Mesenchymal stem cell (in vitro differentiated cells and primary cell): Measurements from ENCODE around the gene FUT9.

Experiments used
- DNase-seq: peaks from one replicate; pipeline ENCODE4 v3.0.0-alpha.2; 2013
- H2AFZ ChIP-seq: one replicate; pipeline ENCODE4 v1.6.1; 2013; ENCODE audit warnings: low read depth, mild to moderate bottlenecking, control low read depth, inconsistent platforms, low read length, moderate library complexity
- H2AK5ac ChIP-seq: 2 replicates; pipeline ENCODE4 v1.6.1; 2013; ENCODE audit warnings: low read length, moderate library complexity, mild to moderate bottlenecking, inconsistent platforms; ENCODE audit not compliant: severe bottlenecking
- H2BK120ac ChIP-seq: one replicate; pipeline ENCODE4 v1.6.1; 2013; ENCODE audit warnings: low read depth, mild to moderate bottlenecking, inconsistent platforms, low read length, moderate library complexity
- H2BK12ac ChIP-seq, 2 experiments: one replicate each; pipeline ENCODE4 v1.6.1; 2013; ENCODE audit warnings: inconsistent platforms in 2 of 2, low read length in 2 of 2, mild to moderate bottlenecking in 2 of 2, moderate library complexity in 2 of 2, control low read depth in 1 of 2
- H2BK15ac ChIP-seq: one replicate; pipeline ENCODE4 v1.6.1; 2013; ENCODE audit warnings: mild to moderate bottlenecking, low read depth, inconsistent platforms; ENCODE audit not compliant: poor library complexity, severe bottlenecking
- H2BK5ac ChIP-seq: 2 replicates; pipeline ENCODE4 v1.6.1; 2013; ENCODE audit warnings: low read depth, mild to moderate bottlenecking, low read length, control low read depth, inconsistent platforms; ENCODE audit not compliant: poor library complexity, severe bottlenecking
- H3K14ac ChIP-seq, 2 experiments: one replicate each; pipeline ENCODE4 v1.6.1; 2013; ENCODE audit warnings: inconsistent platforms in 2 of 2, low read length in 2 of 2, control low read depth in 1 of 2, mild to moderate bottlenecking in 1 of 2, moderate library complexity in 1 of 2
- H3K18ac ChIP-seq, 2 experiments: one replicate each; pipeline ENCODE4 v1.6.1; 2013; ENCODE audit warnings: inconsistent platforms in 2 of 2, low read length in 2 of 2, control low read depth in 1 of 2, low read depth in 1 of 2, mild to moderate bottlenecking in 1 of 2
- H3K23ac ChIP-seq, 2 experiments: one replicate each; pipeline ENCODE4 v1.6.1; 2013; ENCODE audit warnings: inconsistent platforms in 2 of 2, low read length in 2 of 2, mild to moderate bottlenecking in 2 of 2, moderate library complexity in 2 of 2, control low read depth in 1 of 2
- H3K27ac ChIP-seq: 2 replicates; pipeline ENCODE4 v1.5.1; 2013; ENCODE audit warnings: mild to moderate bottlenecking, moderate library complexity, low read length, control low read depth, inconsistent platforms; ENCODE audit not compliant: poor library complexity, severe bottlenecking
- H3K27me3 ChIP-seq, 2 experiments: 2 replicates each; pipeline versions ENCODE4 v1.6.1 to v1.7.0; 2013; ENCODE audit warnings: low read length in 2 of 2, mild to moderate bottlenecking in 2 of 2, moderate library complexity in 2 of 2, control low read depth in 1 of 2, inconsistent platforms in 1 of 2; ENCODE audit not compliant: control insufficient read depth in 1 of 2, insufficient read depth in 1 of 2
- H3K36me3 ChIP-seq, 2 experiments: 2 replicates each; pipeline versions ENCODE4 v1.6.1 to v1.7.0; 2013; ENCODE audit warnings: low read length in 2 of 2, control low read depth in 1 of 2, inconsistent platforms in 1 of 2, low read depth in 1 of 2, mild to moderate bottlenecking in 1 of 2; ENCODE audit not compliant: insufficient read depth in 2 of 2, control insufficient read depth in 1 of 2
- H3K4ac ChIP-seq, 2 experiments: one replicate each; pipeline ENCODE4 v1.6.1; 2013; ENCODE audit warnings: inconsistent platforms in 2 of 2, low read length in 2 of 2, mild to moderate bottlenecking in 2 of 2, moderate library complexity in 2 of 2, control low read depth in 1 of 2, low read depth in 1 of 2
- H3K4me1 ChIP-seq: 2 replicates; pipeline ENCODE4 v1.6.1; 2013; ENCODE audit warnings: low read depth, low read length, control low read depth; ENCODE audit not compliant: control insufficient read depth, insufficient read depth
- H3K4me2 ChIP-seq: 2 replicates; pipeline ENCODE4 v1.6.1; 2013; ENCODE audit warnings: low read length, mild to moderate bottlenecking, inconsistent platforms; ENCODE audit not compliant: poor library complexity, severe bottlenecking
- H3K4me3 ChIP-seq, 2 experiments: 2 replicates each; pipeline versions ENCODE4 v1.5.1 to v1.7.0; 2013; ENCODE audit warnings: low read length in 2 of 2, mild to moderate bottlenecking in 2 of 2, control low read depth in 1 of 2, low read depth in 1 of 2; ENCODE audit not compliant: insufficient read depth in 1 of 2
- H3K79me1 ChIP-seq: replicated peaks from 2 replicates; pipeline ENCODE4 v1.6.1; 2013; ENCODE audit warnings: mild to moderate bottlenecking, control low read depth, low read length, inconsistent platforms; ENCODE audit not compliant: poor library complexity, severe bottlenecking
- H3K9ac ChIP-seq: 2 replicates; pipeline ENCODE4 v1.7.0; 2013; ENCODE audit warnings: mild to moderate bottlenecking, low read length, moderate library complexity
- H3K9me3 ChIP-seq: 2 replicates; pipeline ENCODE4 v1.7.0; 2013; ENCODE audit warnings: mild to moderate bottlenecking, low read length; ENCODE audit not compliant: control insufficient read depth
- H4K8ac ChIP-seq: one replicate; pipeline ENCODE4 v1.6.1; 2013; ENCODE audit warnings: inconsistent platforms, mild to moderate bottlenecking, low read length, moderate library complexity
- H4K91ac ChIP-seq: one replicate; pipeline ENCODE4 v1.6.1; 2013; ENCODE audit warnings: mild to moderate bottlenecking, low read length, inconsistent platforms
- WGBS: methylation state at CpG from one replicate; pipeline ENCODE4 v1.1.7; 2013; ENCODE audit warnings: mixed read lengths; 5-methylcytosine and 5-hydroxymethylcytosine counted together

FUT9 gene

DNA sequence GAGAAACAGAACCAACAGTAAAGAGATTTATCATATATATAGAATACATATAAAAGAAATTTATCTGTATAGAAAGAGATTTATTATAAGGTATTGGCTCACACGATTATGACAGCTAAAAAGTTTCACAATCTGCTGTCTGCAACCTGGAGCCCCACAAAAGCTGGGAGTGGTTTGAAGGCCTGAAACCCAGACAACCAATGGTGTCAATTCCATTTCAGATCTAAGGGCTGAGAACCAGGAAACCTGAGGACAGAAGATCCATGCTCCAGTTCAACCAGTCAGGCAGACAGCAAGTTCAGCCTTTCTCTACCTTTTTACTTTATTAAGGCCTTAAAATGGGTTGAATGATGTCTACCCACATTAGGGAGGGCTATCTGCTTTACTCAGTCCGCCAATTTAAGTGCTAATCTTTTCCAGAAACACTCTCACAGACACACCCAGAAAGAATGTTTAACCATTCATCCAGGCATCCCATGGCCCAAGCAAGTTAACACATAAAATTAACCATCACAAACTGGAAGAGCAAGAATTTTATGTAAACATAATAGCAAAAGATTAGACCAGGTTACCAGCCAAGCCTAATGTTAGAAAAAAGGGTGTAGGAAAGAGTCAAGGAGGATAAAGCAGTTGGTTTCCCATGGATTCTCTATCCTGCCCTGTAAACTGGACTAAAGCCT, 170.9 kb downstream of the FUT9 start:
- H2BK12ac ChIP-seq, result no peak overlapping the region
- H3K27me3 ChIP-seq, result no peaks in the 10 kb centered on the region

DNA sequence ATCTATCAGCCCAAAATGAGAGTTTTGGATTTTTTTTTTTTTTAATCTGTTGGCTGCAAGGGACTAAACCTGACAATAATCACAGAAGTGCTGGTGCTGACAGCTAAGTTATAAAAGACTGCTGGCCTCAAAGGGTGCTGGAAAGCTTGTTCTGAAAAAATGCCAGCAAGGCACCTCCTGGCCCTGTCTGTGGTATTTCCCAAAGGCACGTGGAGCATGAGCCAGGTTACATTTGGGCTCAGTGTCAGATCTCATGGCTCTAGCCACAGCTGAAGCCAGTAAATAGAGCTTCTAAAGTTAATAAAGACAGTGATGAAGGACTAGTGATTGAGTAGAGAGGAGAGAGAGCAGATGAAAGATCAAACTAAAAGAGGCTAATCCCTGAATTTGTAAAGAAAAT, 178.9 kb downstream of the FUT9 start:
- no peak overlapping the region for H3K27ac ChIP-seq
- WGBS, result 17% methylated on average over 1 of the region's 1 CpG
- no peak overlapping the region for H3K4me2 ChIP-seq
- H3K23ac ChIP-seq, result no peak overlapping the region
- no peak overlapping the region for H2BK15ac ChIP-seq
- H2BK5ac ChIP-seq, result no peak overlapping the region
- H2BK120ac ChIP-seq, result no peak overlapping the region
- no peak overlapping the region for H2AK5ac ChIP-seq
- no peaks in the 10 kb centered on the region for H3K79me1 ChIP-seq
- no peaks in the 10 kb centered on the region for H3K27me3 ChIP-seq
- H3K9ac ChIP-seq, result no peak overlapping the region
- H3K36me3 ChIP-seq, result no peaks in the 10 kb centered on the region
- no peak for DNase-seq
- H4K8ac ChIP-seq, result no peak overlapping the region
- no peak overlapping the region for H3K14ac ChIP-seq
- no peaks in the 10 kb centered on the region for H3K9me3 ChIP-seq
- no peaks in the 10 kb centered on the region for H3K4me1 ChIP-seq
- H3K4ac ChIP-seq, result no peak overlapping the region
- no peak overlapping the region for H3K4me3 ChIP-seq
- H3K18ac ChIP-seq, result no peak overlapping the region
- no peak overlapping the region for H2BK12ac ChIP-seq
- no peak overlapping the region for H2AFZ ChIP-seq
- H4K91ac ChIP-seq, result no peak overlapping the region

More for the DNA sequence above, 170.9 kb downstream of the FUT9 start:
- Histone ChIP-seq H2BK5ac (no peak overlapping the region), H4K91ac (no peak overlapping the region), H3K4me1 (no peaks in the 10 kb centered on the region), H2AK5ac (no peak overlapping the region), H3K4me2 (no peak overlapping the region), H3K14ac (no peak overlapping the region), H3K23ac (no peak overlapping the region), H3K79me1 (no peaks in the 10 kb centered on the region), H3K27ac (no peak overlapping the region), H3K36me3 (no peaks in the 10 kb centered on the region), H3K9ac (no peak overlapping the region), H2BK15ac (no peak overlapping the region), H3K9me3 (no peaks in the 10 kb centered on the region), H2BK120ac (no peak overlapping the region), H3K18ac (no peak overlapping the region), H2AFZ (no peak overlapping the region), H3K4ac (no peak overlapping the region), H4K8ac (no peak overlapping the region), H3K4me3 (no peak overlapping the region)
- 28% methylated on average over 2 of the region's 2 CpGs for WGBS
- no peak for DNase-seq

DNA sequence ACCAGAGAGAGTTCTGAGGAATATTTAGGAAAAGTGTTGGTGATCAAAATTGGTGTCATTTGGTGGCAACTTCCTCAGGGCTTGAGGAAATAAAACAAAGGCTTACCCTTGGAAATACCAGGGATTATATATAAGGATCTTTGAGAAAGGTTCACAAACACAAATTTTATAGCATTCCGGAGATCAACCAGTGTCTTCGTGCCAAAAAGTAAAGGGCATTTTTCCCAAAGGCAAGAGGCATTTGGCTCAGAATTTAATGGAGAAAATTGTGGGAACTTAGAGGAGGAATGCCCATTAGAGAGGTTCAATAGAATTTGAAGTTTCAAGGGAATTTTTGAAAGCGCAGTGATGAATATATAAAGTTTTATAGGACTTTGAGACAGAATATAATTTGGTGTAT, 179.5 kb downstream of the FUT9 start:
- DNase-seq, result no peak
- no peak overlapping the region for H3K27ac ChIP-seq
- no peak overlapping the region for H3K4me3 ChIP-seq
- H3K4me1 ChIP-seq, result no peaks in the 10 kb centered on the region
- no peak overlapping the region for H2BK12ac ChIP-seq
- H4K91ac ChIP-seq, result no peak overlapping the region
- H3K14ac ChIP-seq, result no peak overlapping the region
- H3K18ac ChIP-seq, result no peak overlapping the region
- no peak overlapping the region for H3K9ac ChIP-seq
- no peak overlapping the region for H2BK5ac ChIP-seq
- H3K4me2 ChIP-seq, result no peak overlapping the region
- no peak overlapping the region for H2AFZ ChIP-seq
- no peak overlapping the region for H2AK5ac ChIP-seq
- 85% methylated on average over 3 of the region's 3 CpGs for WGBS
- no peak overlapping the region for H3K4ac ChIP-seq
- H3K27me3 ChIP-seq, result no peaks in the 10 kb centered on the region
- H3K79me1 ChIP-seq, result no peaks in the 10 kb centered on the region
- no peaks in the 10 kb centered on the region for H3K36me3 ChIP-seq
- H3K9me3 ChIP-seq, result no peaks in the 10 kb centered on the region
- H4K8ac ChIP-seq, result no peak overlapping the region
- H2BK120ac ChIP-seq, result no peak overlapping the region
- H2BK15ac ChIP-seq, result no peak overlapping the region
- no peak overlapping the region for H3K23ac ChIP-seq

GRCh38 chr6:96196633-96197032, 180.9 kb downstream of the FUT9 start:
- Histone ChIP-seq H2AFZ (no peak overlapping the region), H3K4me3 (no peak overlapping the region), H3K27me3 (no peaks in the 10 kb centered on the region), H2AK5ac (no peak overlapping the region), H3K14ac (no peak overlapping the region), H3K79me1 (no peaks in the 10 kb centered on the region), H3K23ac (no peak overlapping the region), H3K27ac (no peak overlapping the region), H3K4me2 (no peak overlapping the region), H4K8ac (no peak overlapping the region), H2BK5ac (no peak overlapping the region), H2BK12ac (no peak overlapping the region), H3K4ac (no peak overlapping the region), H2BK120ac (no peak overlapping the region), H3K9ac (no peak overlapping the region), H3K9me3 (no peaks in the 10 kb centered on the region), H3K18ac (no peak overlapping the region), H3K36me3 (no peaks in the 10 kb centered on the region), H2BK15ac (no peak overlapping the region), H3K4me1 (no peaks in the 10 kb centered on the region), H4K91ac (no peak overlapping the region)
- 69% methylated on average over 2 of the region's 3 CpGs for WGBS
- no peak for DNase-seq
